Stimulated activated CD4-positive, alpha-beta T cell treated with anti-CD3 and anti-CD28 coated beads, Interleukin-15, amount 100 ng/mL, for 1 hour (primary cell): ENCODE measurements around the gene TBC1D14.

Source experiments
- DNase-seq, 2 donors: peaks; one replicate each; pipeline ENCODE4 v3.0.0-alpha.2; 2020; ENCODE audit warnings: low read depth in 1 of 2, low spot score in 1 of 2

Gene TBC1D14

GRCh38 chr4:7054106-7054880, 144.7 kb downstream of the TBC1D14 start:
- no peak for DNase-seq

- no peak for DNase-seq
Measured at GRCh38 chr4:7055111-7055989, 145.7 kb downstream of the TBC1D14 start.

- DNase-seq = no peak
Measured at GRCh38 chr4:7055990-7056325, 146.3 kb downstream of the TBC1D14 start.

- DNase-seq = no peak
Measured at GRCh38 chr4:7058792-7059191, 149.2 kb downstream of the TBC1D14 start.

- no peak for DNase-seq
Measured at GRCh38 chr4:7059662-7060061, 150.0 kb downstream of the TBC1D14 start.

- DNase-seq = no peak
Measured at GRCh38 chr4:7060346-7061150, 150.9 kb downstream of the TBC1D14 start.

- no peak for DNase-seq
Measured at GRCh38 chr4:7061815-7062214, 152.2 kb downstream of the TBC1D14 start.

- no peak for DNase-seq
Measured at GRCh38 chr4:7062816-7063215, 153.2 kb downstream of the TBC1D14 start.

GRCh38 chr4:7063362-7063761, 153.7 kb downstream of the TBC1D14 start:
- DNase-seq = no peak

- no peak for DNase-seq
Measured at GRCh38 chr4:7066006-7066405, 156.4 kb downstream of the TBC1D14 start.

GRCh38 chr4:7066493-7066892, 156.9 kb downstream of the TBC1D14 start:
- DNase-seq = no peak

- DNase-seq = no peak
Measured at GRCh38 chr4:7067126-7067451, 157.5 kb downstream of the TBC1D14 start.

GRCh38 chr4:7067452-7068278, 158.0 kb downstream of the TBC1D14 start, which contains the start of gene GRPEL1:
GRPEL1 (minus strand) TSS chr4:7068064; CDS start chr4:7068032, 32 bp downstream.
- DNase-seq = peak; percentile 100

GRCh38 chr4:7068279-7068842, 158.7 kb downstream of the TBC1D14 start:
- no peak for DNase-seq

- no peak for DNase-seq
Measured at GRCh38 chr4:7068883-7069282, 159.3 kb downstream of the TBC1D14 start.

GRCh38 chr4:7070729-7071511, 161.3 kb downstream of the TBC1D14 start:
- DNase-seq = peak; percentile 70 to 80

GRCh38 chr4:7073059-7073458, 163.4 kb downstream of the TBC1D14 start:
- DNase-seq = no peak

- no peak for DNase-seq
Measured at GRCh38 chr4:7073526-7074390, 164.1 kb downstream of the TBC1D14 start.

GRCh38 chr4:7074426-7074825, 164.8 kb downstream of the TBC1D14 start:
- DNase-seq = no peak
